Vagina (tissue), 2 donors: ENCODE measurements around the gene RASAL3.

Source experiments
- POLR2A ChIP-seq, 2 donors: fragments of 450-650 bp; IDR thresholded peaks; one replicate each; pipeline ENCODE4 v1.6.1; 2017; ENCODE audit warnings: antibody characterized with exemption in 2 of 2, mild to moderate bottlenecking in 2 of 2, moderate library complexity in 2 of 2
- TF ChIP-seq, protein P1 (sequence below), 3 experiments: fragments of 450-650 bp in 2 of 3; fragments of 200-600 bp in 1 of 3; sonication (generic) in 1 of 3; IDR thresholded peaks; one replicate each; pipeline ENCODE4 v1.5.1; 2017 to 2019; ENCODE audit warnings: antibody characterized with exemption in 3 of 3, mild to moderate bottlenecking in 2 of 3, moderate library complexity in 2 of 3

DNA sequence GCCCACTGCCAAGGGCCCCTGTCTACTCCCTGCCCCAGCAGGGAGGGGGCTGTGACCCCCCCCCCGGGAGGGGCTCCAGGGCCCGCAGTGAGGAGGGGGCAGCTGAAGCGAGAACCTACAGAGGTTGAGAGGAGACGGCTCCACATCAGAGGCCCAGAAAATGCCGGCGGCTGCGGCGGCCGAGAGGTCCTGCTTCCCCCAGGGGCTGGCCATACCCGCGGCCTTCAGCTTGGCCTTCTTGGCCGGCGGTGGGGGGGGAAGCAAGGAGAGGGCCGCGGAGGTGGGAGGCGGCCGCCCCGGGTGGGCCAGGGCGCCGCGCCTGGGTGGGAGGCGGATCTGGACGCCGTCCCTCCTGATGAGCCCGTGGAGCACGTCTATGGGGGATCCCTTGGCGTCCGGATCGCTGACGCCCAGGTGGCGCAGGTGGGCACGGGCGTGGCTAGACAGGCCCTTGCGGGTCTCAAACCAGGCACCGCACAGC lies 36.3 kb downstream of the RASAL3 start:
- TF ChIP-seq, protein P1, sequence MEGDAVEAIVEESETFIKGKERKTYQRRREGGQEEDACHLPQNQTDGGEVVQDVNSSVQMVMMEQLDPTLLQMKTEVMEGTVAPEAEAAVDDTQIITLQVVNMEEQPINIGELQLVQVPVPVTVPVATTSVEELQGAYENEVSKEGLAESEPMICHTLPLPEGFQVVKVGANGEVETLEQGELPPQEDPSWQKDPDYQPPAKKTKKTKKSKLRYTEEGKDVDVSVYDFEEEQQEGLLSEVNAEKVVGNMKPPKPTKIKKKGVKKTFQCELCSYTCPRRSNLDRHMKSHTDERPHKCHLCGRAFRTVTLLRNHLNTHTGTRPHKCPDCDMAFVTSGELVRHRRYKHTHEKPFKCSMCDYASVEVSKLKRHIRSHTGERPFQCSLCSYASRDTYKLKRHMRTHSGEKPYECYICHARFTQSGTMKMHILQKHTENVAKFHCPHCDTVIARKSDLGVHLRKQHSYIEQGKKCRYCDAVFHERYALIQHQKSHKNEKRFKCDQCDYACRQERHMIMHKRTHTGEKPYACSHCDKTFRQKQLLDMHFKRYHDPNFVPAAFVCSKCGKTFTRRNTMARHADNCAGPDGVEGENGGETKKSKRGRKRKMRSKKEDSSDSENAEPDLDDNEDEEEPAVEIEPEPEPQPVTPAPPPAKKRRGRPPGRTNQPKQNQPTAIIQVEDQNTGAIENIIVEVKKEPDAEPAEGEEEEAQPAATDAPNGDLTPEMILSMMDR (IDR thresholded peaks at IDR 0.05): no peak
- TF ChIP-seq POLR2A (IDR thresholded peaks at IDR 0.05): no peak
